GM10266 (cell line): ENCODE data around the gene DUSP16.
"Not testable (repeated sequence)": the region's sequence is repeated elsewhere in the genome, so short reads cannot be mapped to it uniquely, and the experiment has no call there.

Experiments used
- DNase-seq: peaks from one replicate; pipeline ENCODE4 v3.0.0; 2012; ENCODE audit errors: extremely low spot score
- TF ChIP-seq, protein P1 (sequence below): IDR thresholded peaks from 2 replicates; pipeline ENCODE4 v1.5.1; 2012; ENCODE audit warnings: mild to moderate bottlenecking, low read depth; ENCODE audit not compliant: control insufficient read depth, insufficient read depth; ENCODE audit errors: missing control alignments

Gene DUSP16

DNA sequence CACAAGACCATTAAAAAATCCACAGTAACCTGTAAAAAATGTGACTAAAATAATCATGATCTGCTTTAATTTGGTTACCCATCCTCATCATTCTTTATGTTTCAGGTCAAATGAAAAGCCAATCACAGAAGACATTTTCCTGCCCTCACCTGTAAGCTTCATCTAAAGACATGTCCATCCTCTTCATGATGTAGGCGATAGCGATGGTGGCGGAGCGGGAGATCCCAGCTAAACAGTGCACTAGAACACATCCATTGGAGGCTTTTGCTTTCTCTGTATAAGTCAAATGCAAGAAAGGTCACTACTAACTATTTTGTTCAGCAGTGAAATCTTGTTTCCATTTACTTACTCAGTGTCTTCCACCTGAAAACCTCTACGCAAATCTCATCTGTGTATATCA is 82.6 kb downstream of the DUSP16 start:
- TF ChIP-seq, protein P1, sequence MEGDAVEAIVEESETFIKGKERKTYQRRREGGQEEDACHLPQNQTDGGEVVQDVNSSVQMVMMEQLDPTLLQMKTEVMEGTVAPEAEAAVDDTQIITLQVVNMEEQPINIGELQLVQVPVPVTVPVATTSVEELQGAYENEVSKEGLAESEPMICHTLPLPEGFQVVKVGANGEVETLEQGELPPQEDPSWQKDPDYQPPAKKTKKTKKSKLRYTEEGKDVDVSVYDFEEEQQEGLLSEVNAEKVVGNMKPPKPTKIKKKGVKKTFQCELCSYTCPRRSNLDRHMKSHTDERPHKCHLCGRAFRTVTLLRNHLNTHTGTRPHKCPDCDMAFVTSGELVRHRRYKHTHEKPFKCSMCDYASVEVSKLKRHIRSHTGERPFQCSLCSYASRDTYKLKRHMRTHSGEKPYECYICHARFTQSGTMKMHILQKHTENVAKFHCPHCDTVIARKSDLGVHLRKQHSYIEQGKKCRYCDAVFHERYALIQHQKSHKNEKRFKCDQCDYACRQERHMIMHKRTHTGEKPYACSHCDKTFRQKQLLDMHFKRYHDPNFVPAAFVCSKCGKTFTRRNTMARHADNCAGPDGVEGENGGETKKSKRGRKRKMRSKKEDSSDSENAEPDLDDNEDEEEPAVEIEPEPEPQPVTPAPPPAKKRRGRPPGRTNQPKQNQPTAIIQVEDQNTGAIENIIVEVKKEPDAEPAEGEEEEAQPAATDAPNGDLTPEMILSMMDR, result no peak
- DNase-seq, result no peak

DNA sequence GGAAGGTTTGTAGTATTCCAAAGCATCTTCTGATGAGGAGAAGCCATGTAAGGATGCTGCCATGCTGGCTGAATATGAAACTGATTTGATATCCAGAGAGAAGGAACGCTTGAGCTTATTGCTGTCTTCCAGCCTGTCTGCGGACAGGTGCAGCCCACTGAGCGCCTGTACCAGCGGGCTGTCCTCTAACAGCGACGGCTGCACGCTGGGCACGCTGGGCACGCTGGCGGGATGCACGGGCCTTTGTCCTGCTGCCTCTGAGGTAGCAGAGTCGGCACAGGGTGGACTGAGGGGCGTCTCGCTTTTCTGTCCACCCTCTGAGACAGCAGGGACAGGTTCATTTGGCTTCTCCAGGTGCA is 85.2 kb downstream of the DUSP16 start:
- no peak for DNase-seq
- TF ChIP-seq, protein P1, result no peak

DNA sequence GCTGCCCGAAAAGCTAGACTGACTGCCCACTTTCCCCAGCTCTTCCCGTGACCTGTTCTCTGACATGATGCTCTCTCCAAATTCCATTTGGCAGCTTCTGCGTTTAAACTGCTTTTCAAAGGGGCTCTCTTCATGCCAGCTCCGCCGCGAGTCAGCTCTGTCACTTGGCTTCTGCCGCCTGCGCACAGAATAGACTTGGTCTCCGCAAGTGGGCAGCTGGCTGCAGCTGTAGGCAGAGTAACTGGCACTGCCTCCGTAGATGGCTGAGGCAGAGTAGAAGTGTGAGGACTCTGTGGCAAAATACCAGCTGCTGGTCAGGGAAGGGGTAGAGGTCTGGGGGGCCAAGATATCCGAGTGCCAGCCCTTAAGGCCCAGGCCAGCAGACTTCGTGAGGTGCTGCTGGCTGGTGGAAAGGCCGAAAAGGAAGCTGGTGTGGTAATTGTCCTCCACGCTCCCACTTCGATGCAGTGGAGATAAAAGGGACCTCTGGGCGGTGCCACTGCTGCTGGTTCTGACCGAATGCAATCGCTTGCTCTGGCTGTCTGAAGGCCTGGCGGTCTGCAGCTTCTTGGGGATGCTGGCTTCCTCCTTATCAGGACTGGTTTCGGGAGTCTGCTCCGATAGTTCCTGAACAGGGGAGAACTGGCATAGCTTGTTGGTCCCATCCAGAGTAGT is 85.7 kb downstream of the DUSP16 start:
- TF ChIP-seq, protein P1, result no peak
- DNase-seq, result no peak

DNA sequence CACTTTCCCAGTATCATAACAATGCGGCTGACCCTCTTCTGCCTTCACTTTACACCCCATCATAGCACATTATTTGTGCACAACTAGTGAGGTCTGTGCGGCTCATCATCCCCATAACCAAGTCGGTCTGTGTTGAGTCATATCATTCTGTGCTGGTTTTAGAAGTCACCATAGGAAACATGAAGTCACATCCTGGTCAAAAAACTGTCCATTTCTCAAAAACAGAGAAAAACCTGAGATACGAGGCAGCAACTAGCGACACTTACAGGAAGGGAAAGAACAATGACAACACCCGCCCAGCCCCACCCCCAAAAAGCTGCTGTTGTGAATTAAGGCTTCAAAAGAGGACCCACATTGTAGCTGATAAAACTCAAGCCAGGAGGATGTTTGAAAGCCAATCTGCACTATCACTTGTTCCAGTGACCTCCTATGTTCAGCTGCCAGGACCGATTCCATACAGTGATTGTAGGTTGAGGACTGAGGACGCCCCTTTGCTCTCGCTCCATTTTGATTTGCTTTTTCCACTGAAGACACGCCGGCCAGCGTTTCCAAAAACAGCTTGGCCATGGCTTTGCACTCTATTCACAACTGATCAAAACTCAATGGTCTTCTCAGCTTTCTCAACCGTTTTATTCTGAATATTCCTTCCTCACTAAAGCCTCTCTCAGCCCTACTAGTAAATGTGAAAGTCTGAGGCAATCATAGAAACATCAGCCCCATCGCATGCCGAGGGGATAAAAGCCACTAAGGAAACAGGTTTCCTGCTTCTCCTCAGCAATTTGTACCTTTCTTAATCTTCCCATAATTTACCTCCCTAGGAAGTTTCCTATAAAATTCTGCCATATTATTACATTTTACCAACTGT is 87.5 kb downstream of the DUSP16 start:
- TF ChIP-seq, protein P1, result no peak
- peak; percentile 91 for DNase-seq

DNA sequence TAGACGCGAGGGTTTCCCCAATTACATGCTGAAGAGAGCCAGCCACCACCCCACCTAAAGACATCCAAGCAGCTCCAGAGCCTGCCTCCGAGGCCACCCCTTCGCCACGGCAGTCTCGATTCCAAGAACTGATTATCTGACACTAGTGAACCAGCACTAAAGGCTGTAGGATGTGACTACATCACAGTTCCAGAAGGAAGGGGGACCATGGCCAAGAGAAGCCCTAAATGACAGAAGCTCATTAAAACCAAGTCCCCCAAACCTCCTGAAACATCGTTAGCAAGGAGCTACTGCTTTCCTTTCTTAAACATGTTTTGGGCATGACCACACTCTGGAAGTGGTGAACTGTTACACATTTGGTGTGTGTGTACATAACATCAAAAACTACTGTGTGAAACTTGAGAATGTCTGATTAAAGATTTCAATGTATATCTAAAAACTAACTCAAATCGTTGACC is 88.2 kb downstream of the DUSP16 start:
- no peak for DNase-seq
- TF ChIP-seq, protein P1, result no peak

DNA sequence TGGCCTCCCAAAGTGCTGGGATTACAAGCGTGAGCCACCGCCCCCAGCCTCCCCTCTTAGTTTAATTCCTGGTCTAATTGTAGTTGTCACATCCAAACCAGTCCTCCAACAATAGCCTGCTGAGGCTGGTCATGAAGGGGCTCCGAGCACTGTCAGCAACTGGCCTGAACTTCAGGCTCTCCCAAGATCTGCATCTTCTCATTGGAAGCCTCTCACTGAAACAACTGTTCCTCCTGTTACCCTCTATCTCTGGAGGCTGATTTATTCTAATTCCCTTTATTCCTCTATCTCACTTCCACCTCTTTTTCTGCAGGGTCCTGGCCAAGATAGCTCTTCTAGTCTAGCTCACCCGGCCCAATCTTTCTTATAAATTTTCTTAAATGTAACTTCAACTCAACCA is 89.4 kb downstream of the DUSP16 start:
- DNase-seq, result no peak
- TF ChIP-seq, protein P1, result no peak

DNA sequence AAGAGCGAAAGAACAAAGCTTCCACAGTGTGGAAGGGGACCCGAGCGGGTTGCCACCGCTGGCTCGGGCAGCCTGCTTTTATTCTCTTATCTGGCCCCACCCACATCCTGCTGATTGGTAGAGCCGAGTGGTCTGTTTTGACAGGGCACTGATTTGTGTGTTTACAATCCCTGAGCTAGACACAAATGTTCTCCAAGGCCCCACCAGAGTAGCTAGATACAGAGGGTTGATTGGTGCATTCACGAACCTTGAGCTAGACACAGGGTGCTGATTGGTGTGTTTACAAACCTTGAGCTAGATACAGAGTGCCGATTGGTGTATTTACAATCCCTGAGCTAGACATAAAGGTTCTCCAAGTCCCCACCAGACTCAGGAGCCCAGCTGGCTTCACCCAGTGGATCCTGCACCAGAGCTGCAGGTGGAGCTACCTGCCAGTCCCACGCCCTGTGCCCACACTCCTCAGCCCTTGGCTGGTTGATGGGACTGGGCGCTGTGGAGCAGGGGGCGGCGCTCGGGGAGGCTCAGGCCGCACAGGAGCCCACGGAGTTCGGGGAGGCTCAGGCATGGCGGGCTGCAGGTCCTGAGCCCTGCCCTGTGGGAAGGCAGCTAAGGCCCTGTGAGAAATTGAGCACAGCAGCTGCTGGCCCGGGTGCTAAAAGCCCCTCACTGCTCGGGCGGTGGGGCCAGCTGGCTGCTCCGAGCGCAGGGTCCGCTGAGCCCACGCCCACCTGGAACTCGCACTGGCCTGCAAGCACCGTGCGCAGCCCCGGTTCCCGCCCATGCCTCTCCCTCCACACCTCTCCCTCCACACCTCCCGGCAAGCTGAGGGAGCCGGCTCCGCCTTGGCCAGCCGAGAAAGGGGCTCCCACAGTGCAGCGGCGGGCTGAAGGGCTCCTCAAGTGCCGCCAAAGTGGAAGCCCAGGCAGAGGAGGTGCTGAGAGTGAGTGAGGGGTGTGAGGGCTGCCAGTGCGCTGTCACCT is 90.4 kb downstream of the DUSP16 start:
- DNase-seq, result not testable (repeated sequence)
